Gastroesophageal sphincter (tissue), 4 donors: ENCODE data around the gene WWP2. TPM values are rescaled to one million over a fixed set of nuclear protein-coding genes. Genes with fewer than 3 reads are reported as not detected.
"Not testable (repeated sequence)": the region's sequence is repeated elsewhere in the genome, so short reads cannot be mapped to it uniquely, and the experiment has no call there.

ENCODE experiments used
- ATAC-seq: fragments of 150-250 bp; one replicate; pipeline ENCODE4 v1.9.1; 2016; ENCODE audit warnings: mild to moderate bottlenecking, moderate library complexity
- H3K27ac ChIP-seq, 4 donors: fragments of 200-600 bp; sonication (generic) in 3 of 4; 1 replicate in 3 of 4; 2 replicates in 1 of 4; pipeline ENCODE4 v1.5.1; 2016 to 2019
- H3K27me3 ChIP-seq: fragments of 200-600 bp; sonication (generic); one replicate; pipeline ENCODE4 v1.5.1; 2019
- H3K36me3 ChIP-seq, 2 donors: fragments of 200-600 bp; sonication (generic); one replicate each; pipeline ENCODE4 v1.5.1; 2019; ENCODE audit warnings: control low read depth in 1 of 2
- H3K4me1 ChIP-seq, 3 donors: fragments of 200-600 bp; sonication (generic); 1 replicate in 2 of 3; 2 replicates in 1 of 3; pipeline ENCODE4 v1.5.1; 2016 to 2019; ENCODE audit warnings: control low read depth in 2 of 3
- H3K4me3 ChIP-seq, 2 donors: fragments of 200-600 bp; sonication (generic); one replicate each; pipeline ENCODE4 v1.5.1; 2019; ENCODE audit warnings: mild to moderate bottlenecking in 1 of 2, moderate library complexity in 1 of 2
- H3K9me3 ChIP-seq, 3 donors: fragments of 200-600 bp; sonication (generic); one replicate each; pipeline ENCODE4 v1.5.1; 2017 to 2019; ENCODE audit warnings: control low read depth in 2 of 3
- EP300 ChIP-seq: sonication (generic); formaldehyde crosslinking; IDR thresholded peaks from one replicate; pipeline ENCODE4 v1.6.1; 2017; ENCODE audit warnings: antibody characterized with exemption, mild to moderate bottlenecking
- POLR2A ChIP-seq, 2 donors: fragments of 450-650 bp; IDR thresholded peaks; one replicate each; pipeline ENCODE4 v1.6.1; 2017; ENCODE audit warnings: antibody characterized with exemption in 2 of 2, mild to moderate bottlenecking in 2 of 2, moderate library complexity in 1 of 2
- POLR2AphosphoS5 ChIP-seq: sonication (generic); formaldehyde crosslinking; IDR thresholded peaks from one replicate; pipeline ENCODE4 v1.6.1; 2017; ENCODE audit warnings: antibody characterized with exemption
- whole genome bisulfite sequencing, 2 donors: methylation state at CpG; one replicate each; pipeline ENCODE4 v1.1.5; 2018; ENCODE audit warnings: low coverage in 1 of 2; 5-methylcytosine and 5-hydroxymethylcytosine counted together
- total RNA-seq, 4 donors: library from RNA; depleted of rRNA; stranded (reverse); fragments of >200 nt; gene quantifications; one replicate each; pipeline ENCODE4 v1.1.0, GENCODE V29; 2016
- TF ChIP-seq, protein P1 (sequence below), 4 experiments: fragments of 200-600 bp in 2 of 4; fragments of 450-650 bp in 2 of 4; sonication (generic) in 1 of 4; IDR thresholded peaks; one replicate each; pipeline ENCODE4 v1.5.1; 2017 to 2019; ENCODE audit warnings: antibody characterized with exemption in 4 of 4, mild to moderate bottlenecking in 2 of 4, moderate library complexity in 2 of 4

Gene WWP2
- total RNA-seq, 4 donors from 2014 or later: 23.4 to 31.9 (median 28.8) TPM

DNA sequence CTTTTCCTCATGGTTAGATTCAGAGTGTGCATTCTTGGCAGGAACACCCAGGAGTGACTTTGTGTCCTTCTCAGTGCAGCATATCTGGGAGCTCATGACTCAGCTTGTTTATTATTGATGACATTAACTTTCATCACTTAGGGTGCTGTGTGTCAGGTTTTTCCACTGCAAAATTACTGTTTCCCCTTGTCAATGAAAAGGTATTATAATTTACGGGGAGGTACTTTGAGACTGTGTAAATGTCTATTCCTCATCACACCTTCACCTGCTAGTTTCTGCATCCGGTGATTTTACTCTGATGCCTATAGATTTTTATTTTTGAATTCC lies 50.5 kb downstream of the WWP2 start:
- H3K36me3 ChIP-seq: peaks cover 0 to 16% of the 10 kb centered on the region in 2 donors
- H3K4me1 ChIP-seq: no peaks in the 10 kb centered on the region
- no peak overlapping the region for H3K4me3 ChIP-seq
- TF ChIP-seq POLR2A (IDR thresholded peaks at IDR 0.05): no peak
- WGBS, 2 donors: 94 to 100% methylated on average over 2 of the region's 2 CpGs
- H3K27me3 ChIP-seq: no peaks in the 10 kb centered on the region
- no peak for ATAC-seq
- H3K27ac ChIP-seq: no peak overlapping the region
- no peaks in the 10 kb centered on the region for H3K9me3 ChIP-seq

DNA sequence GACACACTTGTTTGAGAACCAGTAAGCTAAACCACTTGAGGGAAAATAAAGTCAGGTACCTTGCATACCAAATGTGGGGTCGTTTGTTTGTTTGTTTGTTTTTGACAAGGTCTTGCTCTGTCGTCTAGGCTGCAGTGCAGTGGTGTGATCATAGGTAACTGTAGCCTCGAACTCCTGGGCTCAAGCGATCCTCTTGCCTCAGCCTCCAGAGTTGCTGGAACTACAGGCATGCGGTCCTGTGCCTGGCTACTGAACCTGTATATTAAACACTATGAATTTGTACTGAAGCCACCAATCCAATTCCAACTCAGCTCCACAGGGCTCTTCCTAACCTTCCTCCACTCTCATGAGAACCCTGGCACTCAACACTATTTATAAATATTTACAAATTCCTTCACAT lies 51.9 kb downstream of the WWP2 start:
- peak overlapping the region in 2 of 4 donors; percentile 34 to 50 for H3K27ac ChIP-seq
- peaks cover 0 to 22% of the 10 kb centered on the region in 2 donors for H3K36me3 ChIP-seq
- no peaks in the 10 kb centered on the region for H3K4me1 ChIP-seq
- TF ChIP-seq POLR2AphosphoS5: no peak
- TF ChIP-seq POLR2A (IDR thresholded peaks at IDR 0.05): no peak
- TF ChIP-seq EP300: no peak
- TF ChIP-seq, protein P1, sequence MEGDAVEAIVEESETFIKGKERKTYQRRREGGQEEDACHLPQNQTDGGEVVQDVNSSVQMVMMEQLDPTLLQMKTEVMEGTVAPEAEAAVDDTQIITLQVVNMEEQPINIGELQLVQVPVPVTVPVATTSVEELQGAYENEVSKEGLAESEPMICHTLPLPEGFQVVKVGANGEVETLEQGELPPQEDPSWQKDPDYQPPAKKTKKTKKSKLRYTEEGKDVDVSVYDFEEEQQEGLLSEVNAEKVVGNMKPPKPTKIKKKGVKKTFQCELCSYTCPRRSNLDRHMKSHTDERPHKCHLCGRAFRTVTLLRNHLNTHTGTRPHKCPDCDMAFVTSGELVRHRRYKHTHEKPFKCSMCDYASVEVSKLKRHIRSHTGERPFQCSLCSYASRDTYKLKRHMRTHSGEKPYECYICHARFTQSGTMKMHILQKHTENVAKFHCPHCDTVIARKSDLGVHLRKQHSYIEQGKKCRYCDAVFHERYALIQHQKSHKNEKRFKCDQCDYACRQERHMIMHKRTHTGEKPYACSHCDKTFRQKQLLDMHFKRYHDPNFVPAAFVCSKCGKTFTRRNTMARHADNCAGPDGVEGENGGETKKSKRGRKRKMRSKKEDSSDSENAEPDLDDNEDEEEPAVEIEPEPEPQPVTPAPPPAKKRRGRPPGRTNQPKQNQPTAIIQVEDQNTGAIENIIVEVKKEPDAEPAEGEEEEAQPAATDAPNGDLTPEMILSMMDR (IDR thresholded peaks at IDR 0.05): no peak
- H3K27me3 ChIP-seq: no peaks in the 10 kb centered on the region
- H3K9me3 ChIP-seq: no peaks in the 10 kb centered on the region
- ATAC-seq: no peak
- H3K4me3 ChIP-seq: no peak overlapping the region
- 85 to 86% methylated on average over 1 to 5 of the region's 5 CpGs for WGBS, 2 donors

DNA sequence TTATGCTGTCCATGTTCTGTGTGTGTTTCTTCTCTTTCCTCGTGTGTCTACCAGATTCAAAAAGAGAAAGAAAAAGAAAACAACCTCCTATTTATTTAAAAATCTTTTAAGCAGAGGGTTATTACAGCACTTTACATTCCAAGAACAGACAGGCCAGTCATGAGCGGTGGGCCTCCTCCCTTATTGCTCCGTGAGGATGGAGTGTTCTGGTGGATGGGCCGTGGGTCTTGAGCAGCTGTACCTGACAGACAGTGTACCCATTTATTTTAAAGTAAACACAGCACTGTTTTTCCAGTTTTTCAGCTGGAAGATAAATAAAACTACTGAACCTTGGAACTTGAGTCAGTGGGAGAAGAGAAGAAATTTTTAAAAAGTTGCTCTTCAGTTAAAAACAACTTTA lies 52.4 kb downstream of the WWP2 start:
- ATAC-seq: no peak
- Histone ChIP-seq H3K36me3 (peaks cover 0 to 22% of the 10 kb centered on the region in 2 donors), H3K4me3 (no peak overlapping the region), H3K27ac (peak overlapping the region in 2 of 4 donors; percentile 34 to 50), H3K27me3 (no peaks in the 10 kb centered on the region), H3K4me1 (no peaks in the 10 kb centered on the region), H3K9me3 (no peaks in the 10 kb centered on the region)
- TF ChIP-seq POLR2A (IDR thresholded peaks at IDR 0.05) (no peak), EP300 (no peak), POLR2AphosphoS5 (no peak)
- TF ChIP-seq, protein P1 (IDR thresholded peaks at IDR 0.05): no peak
- 71 to 86% methylated on average over 2 to 4 of the region's 4 CpGs for WGBS, 2 donors

DNA sequence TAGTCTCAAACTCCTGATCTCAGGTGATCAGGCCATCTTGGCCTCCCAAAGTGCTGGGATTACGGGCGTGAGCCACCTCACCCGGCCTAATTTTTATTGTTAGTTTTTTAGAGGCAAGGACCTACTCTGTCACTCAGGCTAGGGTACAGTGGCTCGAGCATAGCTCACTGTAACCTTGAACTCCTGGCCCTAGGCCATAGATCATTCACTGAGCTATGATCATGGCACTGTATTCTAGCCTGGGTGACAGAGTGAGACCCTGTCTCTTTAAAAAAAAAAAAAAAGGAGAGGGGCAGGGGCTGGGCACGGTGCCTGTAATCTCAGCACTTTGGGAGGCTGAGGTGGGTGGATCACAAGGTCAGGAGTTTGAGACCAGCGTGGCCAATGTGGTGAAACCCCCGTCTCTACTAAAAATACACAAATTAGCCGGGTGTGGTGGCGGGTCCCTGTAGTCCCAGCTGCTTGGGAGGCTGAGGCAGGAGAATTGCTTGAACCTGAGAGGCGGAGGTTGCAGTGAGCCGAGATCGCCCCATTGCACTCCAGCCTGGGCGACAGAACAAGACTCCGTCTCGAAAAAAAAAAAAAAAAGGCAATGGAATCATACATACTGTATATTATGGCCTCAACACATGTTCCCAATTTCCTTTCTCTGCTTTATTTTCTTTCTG lies 53.2 kb downstream of the WWP2 start:
- H3K27me3 ChIP-seq, ATAC-seq, H3K9me3 ChIP-seq, H3K4me3 ChIP-seq, H3K4me1 ChIP-seq, H3K27ac ChIP-seq: not testable (repeated sequence)
- WGBS, 2 donors: 90 to 96% methylated on average over 6 to 12 of the region's 15 CpGs
- H3K36me3 ChIP-seq: peaks cover 0 to 16% of the 10 kb centered on the region in 2 donors

DNA sequence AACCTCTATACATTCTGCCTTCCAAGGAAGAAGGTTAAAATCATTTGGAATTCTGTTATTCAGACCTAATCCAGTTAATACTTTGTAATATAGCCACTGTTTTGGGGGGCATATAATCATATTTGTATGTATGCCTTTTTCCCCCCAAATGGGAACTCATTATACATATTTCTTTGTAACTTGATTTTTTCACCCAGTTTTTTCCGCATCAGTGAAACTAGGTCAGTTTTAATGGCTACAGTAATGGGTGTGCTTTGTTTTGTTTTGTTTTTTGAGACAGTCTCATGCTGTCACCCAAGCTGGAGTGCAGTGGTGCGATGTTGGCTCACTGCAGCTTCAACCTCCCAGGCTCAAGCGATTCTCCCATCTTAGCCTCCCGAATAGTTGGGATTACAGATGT lies 54.9 kb downstream of the WWP2 start:
- H3K27ac ChIP-seq: no peak overlapping the region
- H3K4me3 ChIP-seq: no peak overlapping the region
- no peak for ATAC-seq
- H3K4me1 ChIP-seq: peaks cover 0 to 19% (median 0%) of the 10 kb centered on the region in 3 donors
- no peaks in the 10 kb centered on the region for H3K27me3 ChIP-seq
- peaks cover 0 to 16% of the 10 kb centered on the region in 2 donors for H3K36me3 ChIP-seq
- TF ChIP-seq POLR2AphosphoS5 (no peak), POLR2A (IDR thresholded peaks at IDR 0.05) (no peak), EP300 (no peak)
- TF ChIP-seq, protein P1 (IDR thresholded peaks at IDR 0.05): no peak
- no peaks in the 10 kb centered on the region for H3K9me3 ChIP-seq
- 95 to 100% methylated on average over 4 of the region's 4 CpGs for WGBS, 2 donors

DNA sequence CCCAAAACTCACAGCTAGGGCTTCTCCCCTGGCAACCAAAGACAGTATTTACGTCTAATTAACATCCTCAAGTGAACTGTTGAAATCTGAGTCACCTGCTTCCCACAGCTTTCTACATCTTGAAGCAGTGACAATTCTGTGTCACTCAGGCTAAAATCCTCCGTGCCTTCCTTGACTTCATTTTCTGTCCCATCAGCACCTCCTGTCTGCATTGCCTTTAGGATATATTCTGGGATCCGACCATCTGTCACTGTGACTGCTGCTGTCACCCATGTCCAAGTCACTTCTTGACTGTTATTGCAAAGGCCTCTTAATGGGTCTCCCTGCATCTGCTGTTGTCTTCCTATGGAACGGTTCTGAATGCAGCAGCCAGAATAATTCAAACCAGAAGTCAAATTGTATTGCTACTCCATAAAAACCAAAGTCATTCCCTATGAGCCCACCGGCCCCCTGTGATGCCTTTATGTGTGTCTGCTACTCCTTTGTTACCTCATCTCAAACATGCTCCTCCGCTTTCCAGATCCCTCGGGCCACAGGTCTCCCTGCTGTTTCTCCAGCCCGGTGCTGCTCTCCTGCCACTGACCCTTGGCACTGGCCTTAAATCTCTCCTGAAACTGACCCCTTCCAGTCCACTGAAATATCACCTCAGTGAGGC lies 56.9 kb downstream of the WWP2 start:
- no peaks in the 10 kb centered on the region for H3K9me3 ChIP-seq
- ATAC-seq: no peak
- TF ChIP-seq, protein P1 (IDR thresholded peaks at IDR 0.05): no peak
- TF ChIP-seq POLR2A (IDR thresholded peaks at IDR 0.05) (no peak), POLR2AphosphoS5 (no peak), EP300 (no peak)

More for the DNA sequence above, 56.9 kb downstream of the WWP2 start:
- 90 to 92% methylated on average over 8 of the region's 8 CpGs for WGBS, 2 donors
- Histone ChIP-seq H3K27ac (peak overlapping the region in 1 of 4 donors; percentile 75), H3K4me3 (no peak overlapping the region), H3K4me1 (peaks cover 0 to 39% (median 0%) of the 10 kb centered on the region in 3 donors), H3K27me3 (no peaks in the 10 kb centered on the region), H3K36me3 (peaks cover 0 to 6% of the 10 kb centered on the region in 2 donors)
